ENCODE data around the gene GARIN3.

The GARIN3 gene

GRCh38 chr5:157184117-157184670, 18.1 kb upstream of the GARIN3 start:
- peak; percentile 38 for DNase-seq

DNA sequence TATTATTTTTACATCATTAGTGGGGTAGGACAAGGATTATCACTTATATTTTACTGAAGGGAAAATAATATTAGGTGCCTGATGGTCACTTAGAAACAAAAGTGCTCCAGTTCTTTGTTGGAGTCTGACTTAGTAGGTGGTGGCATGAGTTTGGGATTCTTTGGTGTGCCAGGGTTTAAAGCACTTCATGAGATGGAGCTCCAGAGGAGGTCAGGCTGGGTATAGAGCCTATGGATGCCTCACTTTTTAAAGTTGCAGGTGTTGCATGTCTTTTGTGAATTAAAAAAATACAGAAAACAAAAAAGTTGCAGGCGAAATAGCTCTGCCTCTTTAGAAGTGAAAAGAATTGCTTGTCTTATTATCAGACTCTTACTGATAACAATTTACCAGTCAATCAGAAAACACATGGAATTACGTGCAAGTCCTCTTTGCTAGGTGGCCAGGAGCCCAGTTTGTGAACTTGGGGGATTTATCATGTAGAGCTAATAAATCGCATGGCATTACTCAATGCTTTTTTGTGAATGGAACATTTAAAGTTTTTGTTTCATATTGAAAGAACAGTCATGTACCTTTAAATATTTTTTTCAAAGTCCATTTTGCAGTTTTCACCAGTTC, 16.2 kb upstream of the GARIN3 start:
- DNase-seq: peak in 1 of 2 experiments; percentile 32

DNA sequence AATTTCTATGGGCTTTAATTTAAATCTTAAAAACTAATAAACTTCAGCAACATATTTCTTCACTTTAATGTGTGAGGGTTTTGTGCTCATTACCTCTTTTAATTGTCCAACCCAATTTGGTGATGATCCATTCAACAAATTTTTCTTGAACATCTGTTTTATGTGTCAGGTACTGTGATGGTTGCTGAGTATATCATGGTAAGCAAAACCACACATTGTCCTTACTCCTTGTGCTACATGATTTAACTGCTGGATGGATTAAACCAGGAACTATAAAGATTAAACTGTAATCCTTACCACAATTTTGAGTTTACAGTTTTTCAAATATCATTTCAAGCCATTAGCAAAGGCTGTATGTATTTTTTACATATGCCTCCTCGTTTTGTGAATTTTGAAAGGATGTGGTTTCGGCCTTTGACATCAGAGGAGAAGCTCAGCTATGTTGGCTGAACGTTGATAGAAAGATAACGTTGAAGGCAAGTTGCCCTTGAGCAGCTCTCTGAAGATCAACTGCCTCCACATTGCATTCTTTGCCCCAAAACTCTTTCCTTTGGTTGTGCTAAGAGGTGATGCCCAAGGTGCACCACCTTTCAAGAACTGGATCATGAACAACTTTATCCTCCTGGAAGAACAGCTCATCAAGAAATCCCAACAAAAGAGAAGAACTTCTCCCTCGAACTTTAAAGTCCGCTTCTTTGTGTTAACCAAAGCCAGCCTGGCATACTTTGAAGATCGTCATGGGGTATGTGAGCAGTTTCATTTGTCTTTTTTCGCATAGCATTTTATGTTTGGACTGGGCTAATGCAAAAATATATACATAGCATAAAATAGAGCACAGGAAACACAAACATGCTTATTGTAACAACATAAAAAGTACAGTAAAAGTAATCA, 14.6 kb upstream of the GARIN3 start, which contains the start of gene ITK:
Gene ITK (plus strand): TSS at position 467 of the 891 bp plus-strand sequence. CDS start 138 bp downstream, at position 605.
- DNase-seq: peak; percentile 60 to 61

DNA sequence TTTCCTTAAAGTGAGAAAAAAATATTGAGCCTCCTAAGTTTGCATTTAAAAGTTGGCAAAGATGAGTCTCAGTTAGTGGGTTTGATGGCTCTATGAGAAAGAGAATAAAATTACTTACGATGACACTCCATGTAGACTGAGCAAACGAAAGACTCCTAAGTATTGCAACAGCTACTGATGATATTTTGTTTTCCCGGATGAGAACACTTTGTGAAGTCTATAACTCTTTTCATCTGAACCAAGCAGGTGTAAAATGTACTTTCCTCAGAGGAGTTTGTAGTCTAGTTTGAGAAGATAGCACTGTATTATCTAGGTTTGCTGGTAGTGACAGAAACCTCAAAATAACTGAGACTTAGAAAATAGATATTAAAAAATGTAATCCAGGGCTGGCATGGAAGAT, 12.9 kb upstream of the GARIN3 start:
- DNase-seq: no peak

GRCh38 chr5:157177953-157178352, 11.9 kb upstream of the GARIN3 start:
- DNase-seq: peak; percentile 58 to 60

DNA sequence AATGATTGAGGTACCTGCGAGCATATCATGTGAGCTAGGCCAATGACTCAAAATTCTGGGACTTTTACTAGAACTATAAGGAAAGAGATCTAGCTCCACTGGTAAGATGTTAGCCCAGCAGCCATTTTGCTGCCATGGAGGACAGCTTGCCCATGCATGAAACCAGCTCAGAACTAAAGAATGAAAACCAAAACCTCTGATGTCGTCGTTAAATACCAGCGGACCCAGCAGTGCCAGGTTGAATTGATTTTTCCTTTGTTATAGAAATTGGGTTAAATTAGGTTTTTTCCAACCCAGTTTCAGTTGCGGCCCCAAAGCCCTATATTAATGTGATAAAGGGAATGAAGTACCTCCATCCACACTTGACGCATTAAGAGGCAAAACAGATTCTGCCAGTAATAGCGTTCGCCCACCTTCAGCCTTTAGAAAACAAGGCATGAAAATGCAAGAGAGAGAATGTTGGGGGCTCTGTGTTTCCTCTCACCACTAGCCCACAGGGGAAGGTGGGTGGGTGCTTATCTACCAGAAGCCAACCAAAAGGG, 9.1 kb upstream of the GARIN3 start:
- DNase-seq: peak; percentile 59 to 61

- peak; percentile 90 to 92 for DNase-seq
Observed at GRCh38 chr5:157172403-157172802, 6.3 kb upstream of the GARIN3 start.

GRCh38 chr5:157168286-157168685, 2.2 kb upstream of the GARIN3 start:
- DNase-seq: peak; percentile 19

GRCh38 chr5:157167214-157167621, 1.2 kb upstream of the GARIN3 start:
- no peak for DNase-seq

- peak; percentile 14 to 17 for DNase-seq
Observed at GRCh38 chr5:157165668-157166067, 396 bp downstream of the GARIN3 start.

- peak; percentile 19 to 23 for DNase-seq
Observed at GRCh38 chr5:157165261-157165660, 803 bp downstream of the GARIN3 start.

- peak; percentile 13 to 15 for DNase-seq
Observed at GRCh38 chr5:157164521-157164920, 1.5 kb downstream of the GARIN3 start.

DNA sequence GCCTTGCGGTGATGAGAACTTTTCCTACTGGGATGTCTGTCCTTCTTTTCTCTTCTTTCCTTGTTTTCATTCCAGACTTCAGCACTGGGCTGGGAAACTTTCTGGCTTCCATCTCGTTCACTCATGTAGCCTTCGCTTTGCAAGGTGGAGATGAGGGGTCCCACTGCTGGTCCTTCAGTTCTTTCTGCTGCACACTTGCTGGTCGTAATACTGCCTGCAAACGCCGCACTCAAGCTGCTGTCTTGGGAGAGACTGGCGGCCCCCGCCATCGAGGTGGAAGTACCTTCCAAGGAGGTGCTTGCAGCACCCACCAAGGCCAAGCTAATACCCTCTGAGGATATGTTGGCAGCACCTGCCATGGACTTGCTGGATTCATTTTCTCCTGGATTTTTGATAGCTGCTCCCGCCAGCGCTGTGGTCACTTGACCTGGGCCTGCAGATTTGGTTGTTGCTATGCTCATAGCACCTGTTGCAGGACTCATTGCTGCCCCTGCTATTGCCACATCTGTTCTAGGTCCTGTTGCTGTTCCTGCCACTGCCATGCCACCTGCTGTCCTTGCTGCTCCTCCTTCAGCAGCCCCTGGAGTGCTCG, 3.0 kb downstream of the GARIN3 start:
- peak in 1 of 2 experiments; percentile 17 for DNase-seq

DNA sequence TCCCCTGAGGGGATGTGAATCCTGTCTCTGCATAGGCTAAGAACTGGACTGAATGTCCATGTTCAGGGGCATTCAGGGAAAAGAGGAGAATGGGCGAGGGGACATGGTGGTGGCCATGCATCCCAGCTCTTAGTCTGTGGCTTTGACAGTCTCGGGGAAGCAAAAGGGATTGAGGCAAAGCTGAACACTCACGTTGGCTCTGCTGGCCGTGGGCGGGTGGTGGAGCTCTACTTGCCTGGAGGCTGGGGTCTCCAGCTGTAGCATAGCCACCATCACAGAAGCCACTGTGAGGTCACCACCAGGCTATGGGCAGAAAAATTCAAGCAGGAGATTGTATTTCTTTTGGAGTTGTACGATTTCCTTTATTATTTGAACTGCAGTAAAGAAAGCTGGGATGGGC, 4.1 kb downstream of the GARIN3 start:
- DNase-seq: peak; percentile 14

GRCh38 chr5:157160001-157160400, 6.1 kb downstream of the GARIN3 start:
- peak; percentile 45 to 55 for DNase-seq

DNA sequence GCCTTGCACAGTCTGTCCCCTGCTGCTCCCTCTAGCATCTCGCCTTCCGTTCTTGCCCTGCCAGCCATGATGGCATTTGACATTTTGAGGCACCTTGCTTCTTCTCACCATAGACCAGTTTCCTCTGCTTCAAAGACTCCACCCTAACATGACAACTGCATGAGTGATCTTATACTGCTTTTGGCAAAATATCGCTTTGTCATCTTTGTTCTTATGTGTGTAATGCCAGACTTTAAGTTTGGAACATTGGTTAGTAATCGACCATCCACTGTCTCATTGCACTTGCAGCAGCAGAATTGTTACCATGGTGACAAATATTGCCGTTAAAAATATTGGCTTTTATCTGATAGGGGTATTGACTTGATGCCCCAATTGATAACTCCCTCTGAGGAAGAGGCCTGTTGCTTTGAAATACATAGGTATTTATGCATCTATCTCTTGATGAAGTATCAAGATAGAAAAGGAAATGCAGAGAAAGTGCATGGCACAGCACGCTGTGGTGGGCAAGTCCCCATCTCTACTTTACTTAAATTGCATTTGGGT, 6.8 kb downstream of the GARIN3 start:
- peak; percentile 23 to 45 for DNase-seq

DNA sequence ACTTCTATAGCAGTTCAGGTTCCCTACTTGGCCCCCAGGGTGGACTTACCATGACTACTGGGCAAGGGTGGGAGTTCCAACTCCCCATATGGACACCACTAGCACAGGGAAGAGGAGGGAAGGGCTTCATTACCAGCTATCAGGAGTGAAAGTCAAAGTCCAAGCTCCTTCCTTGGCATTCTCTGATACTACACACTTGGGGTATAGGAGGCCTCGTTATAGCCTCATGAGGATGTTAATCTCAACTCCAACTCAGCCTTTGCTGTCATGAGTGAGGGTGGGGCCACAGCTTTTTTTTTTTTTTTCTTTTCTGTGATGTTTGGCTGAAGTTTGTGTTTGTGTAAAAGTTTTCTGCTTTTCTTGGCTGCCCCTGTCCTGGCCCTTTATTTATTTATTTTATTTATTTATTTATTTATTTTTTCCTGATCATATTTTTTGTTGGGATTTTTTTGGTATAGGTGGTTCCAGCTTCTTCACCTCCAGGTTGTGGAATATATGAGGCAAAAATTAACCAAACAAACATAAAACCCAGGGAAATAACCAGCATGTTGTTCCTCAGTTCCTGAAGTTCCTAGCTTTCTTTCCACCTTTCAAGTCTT, 8.7 kb downstream of the GARIN3 start:
- peak; percentile 25 to 28 for DNase-seq

DNA sequence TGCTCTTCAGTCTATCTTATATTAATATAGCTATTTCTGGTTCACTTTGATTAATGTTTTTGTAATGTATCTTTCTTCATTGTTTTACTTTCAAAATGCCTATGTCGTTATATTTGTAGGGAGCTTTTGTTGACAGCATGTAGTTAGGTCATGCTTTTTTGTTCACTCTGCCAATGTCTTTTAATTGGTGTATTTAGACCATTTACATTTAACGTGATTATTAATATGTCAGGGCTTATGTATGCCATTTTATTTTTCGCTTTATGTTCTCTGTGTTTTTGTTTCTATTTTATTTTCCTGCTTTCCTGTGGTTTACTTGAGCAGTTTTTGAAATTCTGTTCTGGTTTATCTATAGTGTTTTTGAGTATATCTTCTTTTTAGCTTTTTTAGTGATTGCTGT, 10.8 kb downstream of the GARIN3 start:
- DNase-seq: no peak

GRCh38 chr5:157150995-157151394, 15.1 kb downstream of the GARIN3 start:
- no peak for DNase-seq

GRCh38 chr5:157148734-157149615, 17.1 kb downstream of the GARIN3 start:
- DNase-seq: peak; percentile 87 to 88

All from activated T-cell treated with anti-CD3 and anti-CD28 coated beads, Interleukin-2, amount 50 U/mL, for 48 hours (primary cell).